Fibroblast of upper back skin (primary cell): ENCODE results near the gene YWHAQ.
"Not testable (repeated sequence)": the region's sequence is repeated elsewhere in the genome, so short reads cannot be mapped to it uniquely, and the experiment has no call there.

Source experiments
- DNase-seq: peaks from one replicate; pipeline ENCODE4 v3.0.0-alpha.2; 2013

The YWHAQ gene

DNA sequence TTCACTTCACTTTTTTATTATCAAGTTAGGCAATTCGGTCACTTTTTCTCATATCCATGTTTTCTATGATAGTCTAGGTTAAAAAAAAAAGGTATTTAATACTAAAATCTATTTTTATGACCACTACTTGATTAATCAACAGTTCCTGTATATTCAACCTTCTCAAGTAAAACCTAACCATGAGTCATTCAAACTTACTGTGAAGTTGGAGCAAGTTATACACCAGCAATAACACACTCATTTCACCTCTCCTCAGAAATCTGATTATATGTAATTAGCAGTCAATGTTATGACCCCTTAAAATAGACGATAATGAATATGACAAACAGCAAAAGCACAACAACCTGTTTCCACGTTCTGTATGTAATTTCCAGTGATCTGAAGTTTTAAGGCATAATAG lies 40.2 kb downstream of the YWHAQ start:
- no peak for DNase-seq

DNA sequence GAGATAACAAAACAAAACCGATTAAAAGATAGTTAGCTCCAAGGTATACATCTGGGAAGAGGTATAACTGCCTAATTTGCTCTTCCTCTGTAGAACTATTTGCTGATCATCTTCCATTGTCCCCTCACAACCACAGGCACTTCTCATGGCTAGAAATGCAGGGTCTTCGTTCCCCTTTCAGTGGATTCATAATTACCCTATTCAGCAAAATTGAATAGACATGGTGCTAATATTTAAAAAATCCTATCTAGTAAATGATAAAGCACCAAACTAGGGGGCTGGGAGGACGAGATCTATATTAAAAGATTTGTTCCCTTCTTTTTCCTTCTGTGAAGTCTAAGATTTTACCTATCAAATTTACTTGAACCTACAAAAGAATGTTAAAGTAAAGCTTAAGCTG lies 44.3 kb downstream of the YWHAQ start:
- no peak for DNase-seq

DNA sequence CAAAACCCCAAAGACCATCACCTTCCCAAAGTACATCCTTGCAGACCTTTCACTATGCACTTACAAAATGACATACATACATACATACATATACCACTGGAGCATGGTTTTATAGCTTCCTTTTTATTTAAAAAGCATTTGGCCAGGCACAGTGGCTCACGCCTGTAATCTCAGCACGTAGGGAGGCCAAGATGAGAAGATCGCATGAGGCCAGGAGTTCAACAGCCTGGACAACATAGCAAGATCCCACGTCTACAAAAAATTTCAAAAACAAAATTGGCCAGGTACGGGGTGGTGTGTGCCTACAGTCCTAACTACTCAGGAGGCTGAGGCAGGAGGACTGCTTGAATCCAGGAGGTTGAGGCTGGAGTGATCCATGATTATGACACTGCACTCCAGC lies 45.3 kb downstream of the YWHAQ start:
- DNase-seq: no peak

DNA sequence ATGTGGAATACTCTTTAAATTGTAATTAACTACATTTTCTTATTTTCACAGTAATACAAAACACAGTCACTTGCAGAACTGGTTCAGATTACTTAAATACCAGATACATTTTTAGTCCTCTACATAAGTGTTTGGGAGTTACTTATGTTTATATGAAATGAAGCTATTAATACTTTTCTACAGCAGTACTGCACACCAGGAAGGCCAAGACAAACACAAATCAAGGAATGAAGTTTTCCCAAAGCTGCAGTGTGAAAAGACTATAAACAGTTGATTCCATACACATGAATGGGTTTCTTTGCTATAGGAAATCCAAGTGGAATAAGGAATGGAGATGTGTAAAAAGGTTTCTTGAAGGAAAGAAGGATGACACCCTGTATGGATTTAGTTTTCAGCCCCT lies 45.9 kb downstream of the YWHAQ start:
- not testable (repeated sequence) for DNase-seq

DNA sequence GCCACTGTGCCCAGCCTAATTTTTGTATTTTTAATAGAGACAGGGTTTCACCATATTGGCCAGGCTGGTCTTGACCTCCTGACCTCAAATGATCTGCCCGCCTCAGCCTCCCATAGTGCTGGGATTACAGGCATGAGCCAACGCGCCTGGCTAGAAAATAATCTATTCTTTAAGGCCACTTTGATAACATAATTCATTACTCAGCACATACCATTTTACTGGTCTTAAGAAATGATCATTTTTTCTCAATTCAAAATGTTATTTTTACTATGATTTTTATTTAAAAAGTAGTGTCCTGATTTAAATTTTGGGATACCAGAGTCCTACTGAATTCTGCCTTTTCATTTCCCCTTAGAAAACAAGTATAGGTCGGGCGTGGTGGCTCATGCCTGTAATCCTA lies 48.2 kb downstream of the YWHAQ start:
- no peak for DNase-seq

DNA sequence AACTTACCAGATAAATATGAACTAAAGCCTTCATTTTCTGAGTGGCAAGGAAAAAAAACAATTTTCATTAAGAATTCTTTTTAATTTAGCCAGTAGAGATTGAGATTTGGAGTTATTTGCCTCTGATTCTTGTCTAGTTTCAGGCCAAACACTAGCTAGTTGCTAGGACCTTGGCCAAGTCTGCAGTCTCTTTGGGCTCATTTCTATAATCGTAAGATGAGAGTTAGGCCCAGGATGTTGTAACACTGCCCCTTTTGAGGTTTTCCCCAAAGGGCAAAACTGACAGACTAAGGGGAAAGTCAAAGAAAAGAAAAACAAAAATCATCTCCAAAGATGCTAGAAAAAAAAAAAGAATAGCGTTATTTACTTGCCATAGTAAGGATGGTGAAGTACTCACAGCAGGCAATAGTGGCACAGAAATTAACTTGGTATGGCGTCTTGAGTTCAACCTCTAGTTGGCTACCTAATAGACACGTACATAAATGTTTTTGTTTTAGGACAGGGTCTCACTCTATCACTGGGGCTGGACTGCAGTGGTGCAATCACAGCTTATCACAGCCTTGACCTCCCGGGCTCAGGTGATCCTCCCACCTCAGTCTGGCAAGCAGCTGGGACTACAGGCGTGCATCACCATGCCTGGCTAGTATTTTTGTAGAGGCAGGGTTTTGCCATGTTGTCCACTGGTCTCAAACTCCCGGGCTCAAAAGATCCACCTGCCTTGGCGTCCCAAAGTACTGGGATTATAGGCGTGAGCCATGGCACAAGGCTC lies 52.1 kb downstream of the YWHAQ start:
- DNase-seq: no peak

DNA sequence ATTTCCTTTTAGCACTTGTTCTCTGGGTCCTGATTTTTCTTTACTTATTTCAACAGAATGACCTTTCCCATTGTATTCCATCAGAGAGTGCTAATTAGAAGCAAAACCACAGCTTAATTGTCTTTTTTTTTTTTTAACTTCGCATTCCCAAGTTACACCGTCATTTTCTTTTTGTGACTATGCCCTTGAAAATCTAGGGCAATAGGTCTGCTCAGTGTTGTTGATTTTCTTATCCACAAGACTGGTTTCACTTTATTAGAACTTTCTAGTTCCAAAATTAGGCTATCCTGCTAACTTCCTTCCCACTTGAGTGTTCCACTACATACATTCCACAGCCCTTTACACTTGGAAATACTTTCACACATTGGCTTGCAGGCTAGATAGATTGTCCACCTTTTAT lies 56.5 kb downstream of the YWHAQ start:
- DNase-seq: no peak

DNA sequence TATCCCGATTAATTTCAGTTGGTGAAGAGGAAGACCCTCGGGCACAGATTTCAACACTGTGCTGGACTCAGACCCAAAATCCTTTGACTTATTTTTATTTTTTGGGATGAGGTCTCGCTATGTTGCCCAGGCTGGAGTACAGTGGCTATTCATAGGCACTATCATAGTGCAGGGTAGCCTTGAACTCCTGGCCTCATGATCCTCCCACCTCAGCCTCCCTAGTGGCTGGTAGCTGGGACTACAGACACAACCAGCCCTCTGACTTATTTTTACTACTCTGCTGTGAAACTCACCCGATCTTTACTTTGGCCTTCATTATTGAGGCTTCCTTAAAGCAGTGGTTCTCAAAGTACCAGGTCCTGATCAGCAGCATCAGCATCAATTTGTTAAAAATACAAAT lies 57.0 kb downstream of the YWHAQ start:
- no peak for DNase-seq

DNA sequence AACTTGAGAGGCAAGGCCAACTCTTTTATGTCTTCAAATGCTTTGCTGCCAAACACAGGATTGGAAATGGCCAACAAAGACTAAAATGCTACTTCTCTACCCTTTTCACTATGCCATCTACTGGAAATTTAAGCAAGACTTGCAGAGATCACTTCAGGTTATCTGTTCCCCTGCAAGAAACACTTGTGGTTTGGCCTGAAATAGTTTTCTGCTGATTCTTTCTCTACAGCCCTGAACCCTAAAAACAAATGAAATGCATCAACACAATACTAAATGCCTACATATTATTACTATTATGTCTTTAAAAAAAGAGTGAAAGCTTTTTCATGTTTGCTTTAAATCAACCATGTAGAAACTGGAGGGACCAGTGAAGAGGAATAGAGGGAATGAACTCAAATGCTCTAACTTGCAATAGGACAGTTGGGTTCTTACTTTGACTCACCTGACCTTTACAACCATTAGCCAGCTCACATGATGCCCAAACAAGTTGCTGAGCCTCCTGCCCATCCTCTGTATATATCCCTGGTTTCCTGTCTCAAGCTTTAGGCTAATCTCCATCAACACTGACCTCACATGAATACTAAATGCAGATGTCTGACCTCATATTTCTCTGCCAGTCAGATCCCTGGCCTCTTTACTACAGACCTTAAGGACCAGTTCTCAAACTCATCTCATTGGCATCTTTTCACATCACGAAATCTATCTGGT lies 57.6 kb downstream of the YWHAQ start:
- DNase-seq: no peak

DNA sequence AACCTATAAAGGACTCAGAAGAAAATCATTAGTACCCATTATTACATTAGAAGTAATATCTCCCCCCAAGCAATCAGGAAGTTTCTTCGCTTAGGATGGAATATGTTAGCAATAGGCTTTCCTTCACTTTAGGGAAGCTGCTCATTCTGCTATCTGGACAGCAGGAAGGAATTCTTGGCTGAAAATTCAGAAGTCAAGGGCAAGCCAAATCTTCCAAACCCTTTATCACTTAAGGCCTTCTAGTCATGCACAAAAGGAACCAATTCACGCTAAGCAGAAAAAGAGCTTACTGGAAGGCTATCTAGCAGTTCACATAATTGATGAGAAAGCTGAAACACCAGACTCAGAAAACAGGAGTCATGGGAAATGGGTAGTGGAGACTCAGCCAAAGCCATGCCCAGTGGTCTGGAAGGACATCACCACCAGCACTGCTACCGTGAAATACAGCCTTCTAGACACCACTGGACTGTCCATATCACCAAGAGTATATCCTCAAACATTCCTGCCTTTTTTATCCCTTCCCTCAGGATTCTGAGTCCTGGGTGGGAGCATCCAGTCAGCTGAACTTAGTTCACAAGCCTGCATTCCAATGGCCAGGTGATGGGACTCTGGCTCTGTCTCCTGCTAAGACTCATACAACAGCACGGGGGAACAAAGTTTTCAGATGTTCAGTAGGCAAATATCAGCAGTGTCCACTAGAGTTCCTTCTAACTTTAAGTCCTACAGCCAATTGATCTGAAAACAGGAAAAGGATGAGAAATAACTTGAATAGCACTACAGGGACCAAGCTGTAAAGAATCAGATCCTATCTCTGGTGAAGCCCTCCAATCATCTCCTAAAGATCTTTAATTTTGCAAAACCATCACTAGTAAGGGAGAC lies 60.4 kb downstream of the YWHAQ start:
- DNase-seq: no peak

DNA sequence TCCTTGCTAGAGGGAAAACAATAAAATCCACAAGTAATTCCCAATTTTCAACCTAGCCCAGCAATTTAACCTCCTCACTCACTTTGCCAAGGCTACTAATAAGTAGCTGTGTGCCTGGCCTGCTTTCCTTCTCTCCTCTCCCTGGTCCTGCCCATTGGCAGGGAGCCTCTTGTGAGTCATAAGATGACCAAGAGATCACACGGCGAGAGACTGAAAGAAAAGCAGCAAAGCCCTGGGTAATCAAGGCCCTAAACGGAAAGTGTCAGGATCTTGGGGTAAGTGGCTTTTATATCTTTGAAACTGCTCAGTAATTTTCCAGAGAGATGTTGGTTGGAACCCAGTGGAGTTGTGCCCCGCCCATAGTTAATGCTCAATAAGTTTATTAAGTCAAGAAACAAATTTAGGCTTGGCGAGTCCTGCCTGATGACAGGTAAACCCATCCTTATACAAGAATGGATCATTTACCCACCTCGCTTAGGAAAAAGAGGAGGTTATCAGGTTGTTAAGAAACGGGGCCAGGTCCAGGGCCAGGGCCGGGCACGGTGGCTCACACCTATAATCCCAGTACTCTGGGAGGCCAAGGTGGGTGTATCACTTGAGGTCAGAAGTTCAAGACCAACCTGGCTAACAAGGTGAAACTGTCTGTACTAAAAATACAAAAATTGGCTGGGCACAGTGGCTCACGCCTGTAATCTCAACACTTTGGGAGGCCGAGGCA lies 65.2 kb downstream of the YWHAQ start:
- DNase-seq: peak; percentile 90

DNA sequence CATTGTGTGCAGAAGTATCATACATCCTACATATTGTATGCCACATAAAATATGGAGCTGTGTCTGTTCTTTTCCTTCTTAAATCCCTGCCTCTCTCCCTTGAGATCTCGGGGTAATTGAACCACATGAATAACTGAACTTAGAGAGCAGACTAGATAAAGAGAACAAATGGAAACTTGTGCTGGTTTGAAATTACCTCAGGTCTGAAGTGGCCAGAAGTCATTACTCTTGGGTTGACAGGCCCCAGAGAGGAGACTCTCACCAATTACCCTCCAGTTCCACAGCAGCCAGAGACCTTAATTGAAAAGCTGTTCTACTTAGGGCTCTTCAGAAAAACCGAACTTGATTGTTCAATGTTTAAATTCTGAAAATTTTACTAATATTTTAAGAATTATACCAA lies 70.2 kb downstream of the YWHAQ start:
- no peak for DNase-seq

DNA sequence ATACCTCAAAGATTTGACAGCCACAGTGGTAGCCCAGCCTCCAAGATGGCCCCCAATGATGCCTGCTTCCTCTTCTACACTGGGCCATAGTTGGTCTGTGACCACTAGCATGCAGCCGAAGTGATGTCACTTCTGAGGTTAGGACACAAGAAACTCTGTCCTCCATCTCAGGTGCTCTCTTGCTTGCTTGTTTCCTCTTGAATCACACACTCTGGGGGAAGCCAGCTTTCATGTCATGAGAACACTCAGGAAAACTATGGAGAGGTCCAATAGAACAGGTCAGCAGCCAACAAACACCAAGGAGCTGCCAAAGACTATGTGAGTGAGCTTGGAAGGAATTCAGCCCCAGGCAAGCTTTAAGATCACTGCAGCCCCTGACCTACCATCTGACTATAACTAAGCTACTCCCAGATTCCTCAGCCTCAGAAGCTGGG lies 71.8 kb downstream of the YWHAQ start:
- DNase-seq: peak; percentile 84

DNA sequence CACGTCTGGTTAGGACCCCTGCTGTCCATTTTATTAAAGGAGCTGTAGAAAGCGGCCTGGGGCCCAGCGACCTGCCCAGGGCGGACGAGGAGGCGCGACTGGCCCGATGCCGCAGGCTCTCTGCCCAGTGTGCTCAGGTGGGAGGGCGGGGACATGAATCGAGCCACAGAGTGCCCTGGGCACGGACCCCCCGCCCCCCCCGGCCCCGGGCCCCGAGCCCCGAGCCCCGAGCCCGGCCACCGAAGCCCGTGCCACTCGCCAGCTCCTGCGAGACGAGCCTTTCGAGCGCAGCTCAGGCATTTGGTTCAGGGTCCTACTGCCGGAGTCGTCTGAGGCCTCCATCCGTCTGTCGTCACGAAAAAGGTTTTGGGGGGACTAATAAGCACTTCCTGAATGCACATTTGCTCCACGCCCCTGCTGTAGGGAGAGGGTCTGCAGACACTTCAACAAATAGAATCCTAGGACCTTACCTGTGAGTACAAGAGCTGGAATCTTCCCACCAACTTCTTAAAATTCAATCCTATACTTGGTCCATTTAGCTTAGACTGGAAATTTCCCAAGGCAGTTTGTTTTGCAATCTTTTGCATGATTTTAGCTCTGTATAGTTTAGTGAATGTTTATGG lies 74.6 kb downstream of the YWHAQ start:
- DNase-seq: no peak

DNA sequence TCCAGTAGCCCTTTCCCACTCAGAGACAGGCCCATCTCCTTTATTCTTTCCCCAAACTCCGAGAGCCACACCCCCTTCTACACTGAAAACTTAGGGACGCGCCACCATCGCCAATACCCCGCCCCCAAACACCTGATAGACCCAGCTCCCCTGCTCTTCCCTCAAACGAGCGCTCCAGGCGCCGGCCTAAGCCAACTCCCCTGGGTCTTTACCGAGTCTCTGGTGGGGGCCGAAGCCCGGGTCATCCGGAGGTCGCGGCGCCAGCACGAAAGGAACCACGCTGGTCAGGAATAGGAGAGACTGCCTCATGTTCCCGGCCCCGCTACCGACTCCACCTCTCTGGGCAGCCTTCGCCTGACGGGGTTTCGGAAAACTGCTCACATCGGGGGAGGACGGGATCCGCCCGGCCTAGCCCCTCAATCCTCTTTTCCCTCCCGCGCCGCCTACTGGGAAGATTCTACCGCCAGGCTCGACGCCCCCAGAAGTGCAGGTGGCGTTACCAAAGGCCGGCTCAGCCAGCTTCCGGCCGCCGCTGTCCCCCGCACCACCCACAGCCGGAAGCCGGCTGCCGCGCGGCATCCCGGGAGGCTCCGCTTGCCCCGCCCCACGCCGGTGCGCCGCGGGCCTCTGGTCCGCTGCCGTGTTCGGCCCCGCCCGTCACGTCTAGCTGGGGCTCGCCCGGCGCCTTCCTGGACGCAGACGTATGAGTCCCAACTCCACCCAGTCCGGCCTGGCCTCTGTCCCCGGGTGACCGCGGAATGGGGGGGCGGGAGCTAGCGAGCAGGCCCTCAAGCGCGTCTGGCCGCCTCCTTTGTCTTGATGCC lies 75.3 kb downstream of the YWHAQ start, which contains the start of gene ADAM17:
Gene ADAM17 (minus strand): TSS at position 534 of the 824 bp plus-strand sequence. CDS start 225 bp downstream, at position 309.
- peak; percentile 96 for DNase-seq

DNA sequence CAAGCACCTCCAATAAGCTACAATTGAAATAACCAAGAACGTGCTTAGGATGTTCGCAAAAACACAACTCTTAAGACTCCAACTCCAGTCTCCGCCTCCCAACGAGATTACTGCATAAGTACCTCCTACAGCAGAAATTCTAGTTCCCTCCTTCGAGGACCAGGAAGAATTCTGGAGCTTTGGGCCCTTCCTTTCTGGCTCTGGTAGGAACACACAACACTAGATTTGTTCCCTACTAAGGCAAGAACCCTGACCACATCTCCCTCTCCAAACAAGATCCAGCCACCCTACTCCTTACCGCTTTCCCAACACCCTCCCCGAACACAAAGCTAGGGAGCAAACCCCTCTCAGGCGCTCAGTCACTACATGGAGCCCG lies 75.9 kb downstream of the YWHAQ start:
- DNase-seq: peak; percentile 75

DNA sequence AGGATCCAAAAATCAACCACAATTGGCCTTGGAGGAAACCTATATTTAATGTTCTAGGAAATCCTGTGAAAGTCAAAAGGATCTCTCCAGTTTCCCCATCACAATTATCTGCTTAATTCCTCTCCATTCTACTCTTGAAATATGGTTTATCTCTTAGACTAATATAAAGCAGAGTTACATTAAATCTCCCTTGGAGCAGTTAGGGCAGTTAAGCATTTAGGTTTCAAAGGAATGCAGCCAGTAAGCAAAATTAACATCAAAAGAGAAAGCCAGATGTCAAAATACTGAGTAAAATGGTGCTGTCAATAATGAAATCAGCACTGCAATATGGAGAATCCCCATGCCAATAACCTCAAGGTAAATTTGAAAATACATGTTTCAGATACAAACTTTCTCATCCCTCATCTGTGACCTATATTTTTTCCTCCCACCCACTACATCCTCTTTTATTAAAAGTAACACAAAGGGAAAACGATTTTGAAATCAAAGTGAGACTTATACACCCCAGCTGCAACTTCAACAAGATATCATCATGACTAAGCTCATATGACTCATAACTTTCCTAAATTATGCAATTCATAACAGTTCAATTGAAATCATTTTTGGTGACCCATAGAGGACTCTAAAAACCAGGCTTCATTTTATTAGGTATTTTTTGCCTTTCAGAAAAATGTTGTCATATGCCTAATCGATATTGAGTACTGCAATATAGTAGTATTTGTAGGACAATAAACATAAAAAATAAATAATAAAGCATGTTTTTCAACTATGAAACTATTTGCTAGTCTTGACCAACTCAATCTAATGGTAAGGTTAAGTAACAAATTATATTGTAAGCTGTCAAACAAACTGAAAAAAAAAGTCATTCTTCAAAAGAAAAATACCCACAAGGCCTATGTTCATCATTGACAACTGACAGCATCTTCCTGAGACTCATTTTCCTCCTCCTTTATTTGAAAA lies 78.3 kb downstream of the YWHAQ start:
- DNase-seq: peak; percentile 78

DNA sequence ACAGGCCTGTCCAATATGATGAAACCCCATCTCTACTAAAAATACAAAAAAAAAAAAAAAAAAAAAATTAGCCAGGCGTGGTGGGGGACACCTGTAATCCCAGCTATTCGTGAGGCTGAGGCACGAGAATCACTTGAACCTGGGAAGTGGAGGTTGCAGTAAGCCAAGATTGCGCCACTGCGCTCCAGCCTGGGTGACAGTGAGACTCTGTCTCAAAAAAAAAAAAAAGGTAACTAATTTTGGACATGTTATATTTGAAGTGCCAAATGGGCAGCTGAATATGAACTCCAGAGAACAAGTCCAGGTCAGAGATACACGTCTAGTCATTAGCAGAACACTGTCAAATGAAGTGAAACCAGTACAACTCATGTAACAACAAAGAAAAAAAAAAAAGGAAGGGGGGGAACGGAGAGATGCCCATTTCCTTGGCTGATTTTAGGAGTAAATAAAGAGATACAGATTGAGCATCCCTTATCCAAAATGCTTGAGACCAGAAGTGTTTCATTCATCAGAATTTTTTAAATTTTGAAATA lies 79.9 kb downstream of the YWHAQ start:
- not testable (repeated sequence) for DNase-seq

DNA sequence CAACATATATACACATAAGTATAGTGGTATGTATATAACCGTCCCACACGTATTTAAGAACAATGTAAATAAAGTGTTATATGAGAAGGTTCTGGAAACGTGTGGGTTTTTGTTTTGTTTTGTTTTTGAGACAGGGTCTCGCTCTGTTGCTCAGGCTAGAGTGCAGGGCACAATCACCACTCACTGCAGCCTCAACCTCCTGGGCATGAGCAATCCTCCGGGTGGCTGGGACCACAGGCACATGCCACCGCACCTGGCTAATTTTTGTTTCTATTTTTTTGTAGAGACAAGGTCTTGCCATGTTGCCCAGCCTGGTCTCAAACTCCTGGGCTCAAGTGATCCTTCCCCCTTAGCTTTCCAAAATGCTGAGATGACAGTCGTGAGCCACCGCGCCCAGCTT lies 81.4 kb downstream of the YWHAQ start:
- no peak for DNase-seq

DNA sequence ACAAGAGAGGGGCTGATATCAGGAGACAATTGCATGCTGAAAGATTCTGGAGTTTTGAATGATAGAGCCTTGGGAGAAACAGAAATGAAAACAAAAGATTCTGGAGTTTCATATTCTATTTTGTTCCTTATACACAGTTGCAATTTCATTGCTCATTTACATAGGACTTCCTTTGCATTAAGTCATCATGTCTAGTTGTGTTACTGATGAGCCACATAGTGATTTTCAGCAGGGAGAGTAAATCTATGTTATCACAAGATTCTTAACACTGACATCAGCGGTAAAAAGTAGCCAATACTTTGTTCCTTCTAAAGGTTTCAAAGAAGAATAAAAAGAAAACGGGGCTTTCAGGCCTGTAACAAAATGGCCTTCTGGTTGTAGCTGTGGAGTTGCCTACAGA lies 82.3 kb downstream of the YWHAQ start:
- peak; percentile 18 for DNase-seq
